ENCODE measurements around the gene C1RL. TPM values are rescaled to one million over a fixed set of nuclear protein-coding genes. Genes with fewer than 3 reads are reported as not detected.
A peak's percentile ranks its signal among the peaks of the same experiment; 100 is the strongest.

Gene C1RL, protein sequence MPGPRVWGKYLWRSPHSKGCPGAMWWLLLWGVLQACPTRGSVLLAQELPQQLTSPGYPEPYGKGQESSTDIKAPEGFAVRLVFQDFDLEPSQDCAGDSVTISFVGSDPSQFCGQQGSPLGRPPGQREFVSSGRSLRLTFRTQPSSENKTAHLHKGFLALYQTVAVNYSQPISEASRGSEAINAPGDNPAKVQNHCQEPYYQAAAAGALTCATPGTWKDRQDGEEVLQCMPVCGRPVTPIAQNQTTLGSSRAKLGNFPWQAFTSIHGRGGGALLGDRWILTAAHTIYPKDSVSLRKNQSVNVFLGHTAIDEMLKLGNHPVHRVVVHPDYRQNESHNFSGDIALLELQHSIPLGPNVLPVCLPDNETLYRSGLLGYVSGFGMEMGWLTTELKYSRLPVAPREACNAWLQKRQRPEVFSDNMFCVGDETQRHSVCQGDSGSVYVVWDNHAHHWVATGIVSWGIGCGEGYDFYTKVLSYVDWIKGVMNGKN
- polyA plus RNA-seq (2013, experiment 1 of 2), result 15.7 TPM
- polyA plus RNA-seq (2013, experiment 2 of 2), result 9.3 TPM

DNA sequence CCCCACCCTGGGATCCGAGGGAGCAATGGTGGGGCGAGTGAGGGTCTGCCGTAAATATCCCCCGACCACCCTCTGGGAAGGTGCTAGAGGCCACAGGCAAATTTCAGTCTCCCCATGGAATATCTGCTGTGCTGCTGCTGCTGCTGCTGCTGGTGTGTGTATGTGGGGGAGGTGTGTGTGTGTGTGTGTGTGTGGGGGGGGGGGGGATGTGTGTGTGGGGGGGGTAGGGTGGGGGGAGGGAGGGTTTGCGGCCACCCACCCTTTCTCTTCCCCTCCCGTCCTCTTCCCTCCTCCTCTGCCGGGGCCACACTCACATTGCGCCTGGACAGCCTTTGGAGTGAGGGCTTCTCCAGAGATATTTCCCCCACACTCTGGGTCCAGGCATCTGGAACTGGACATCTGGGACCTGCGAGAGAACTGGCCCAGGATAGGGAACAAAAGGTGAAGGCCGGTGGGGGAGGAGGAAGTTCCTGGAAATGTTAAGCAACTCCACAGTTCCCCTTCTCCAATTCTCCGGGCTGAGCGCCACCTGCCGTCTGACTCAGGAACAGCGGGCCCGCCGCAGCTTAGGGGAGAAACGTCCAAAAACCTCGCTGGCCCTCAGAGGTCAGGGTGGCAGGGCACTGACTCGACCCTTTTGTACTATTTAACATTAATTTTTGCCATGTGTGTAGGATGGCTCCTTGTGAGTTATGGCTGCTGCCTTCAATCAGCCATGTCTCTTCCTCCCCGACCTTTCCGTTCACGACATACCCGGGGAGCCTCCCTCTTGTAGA lies at the start of gene C1RL:
C1RL (minus strand) TSS at position 419 of the 776 bp plus-strand sequence; CDS start at position 385, 34 bp downstream.
- WGBS, 2 experiments (ENCODE audit: insufficient coverage in 2 of 2), result 25% methylated on average over 12 of the region's 23 CpGs; no CpG with 5 or more reads in 1 of the 2 experiments
- peaks cover 11% of the 10 kb centered on the region for H3K9me3 ChIP-seq (ENCODE audit: control insufficient read depth, low read length)
- H3K4me1 ChIP-seq (ENCODE audit: control insufficient read depth, insufficient read depth, low read length, poor library complexity, severe bottlenecking), result peaks cover 4% of the 10 kb centered on the region
- H3K27ac ChIP-seq (ENCODE audit: low read depth, low read length, severe bottlenecking), result peak within 1 kb of the TSS; percentile 80
- H3K4me3 ChIP-seq (ENCODE audit: extremely low read depth, insufficient read depth, low read length, poor library complexity, severe bottlenecking), result peak within 1 kb of the TSS; percentile 45
- no peaks in the 10 kb centered on the region for H3K36me3 ChIP-seq (ENCODE audit: control insufficient read depth, insufficient read depth, low read length)

DNA sequence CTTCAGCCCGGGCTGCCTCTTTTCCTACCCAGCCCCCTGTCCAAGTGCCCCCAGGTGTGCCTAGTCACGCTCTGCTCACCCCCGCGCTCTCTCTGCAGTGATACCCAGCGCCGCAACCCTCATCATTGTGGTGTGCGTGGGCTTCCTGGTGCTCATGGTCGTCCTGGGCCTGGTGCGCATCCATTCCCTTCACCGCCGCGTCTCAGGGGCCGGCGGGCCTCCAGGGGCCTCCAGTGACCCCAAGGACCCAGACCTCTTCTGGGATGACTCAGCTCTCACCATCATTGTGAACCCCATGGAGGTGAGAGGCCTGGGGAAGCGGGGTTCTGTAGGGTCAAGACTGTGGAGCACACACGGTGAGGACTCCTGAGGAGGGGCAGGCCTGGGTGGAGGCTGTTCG lies 48.4 kb upstream of the C1RL start:
- Histone ChIP-seq H3K27ac (ENCODE audit: low read depth, low read length, severe bottlenecking) (no peak overlapping the region), H3K9me3 (ENCODE audit: control insufficient read depth, low read length) (no peaks in the 10 kb centered on the region), H3K36me3 (ENCODE audit: control insufficient read depth, insufficient read depth, low read length) (no peaks in the 10 kb centered on the region), H3K4me1 (ENCODE audit: control insufficient read depth, insufficient read depth, low read length, poor library complexity, severe bottlenecking) (peaks cover 7% of the 10 kb centered on the region), H3K4me3 (ENCODE audit: extremely low read depth, insufficient read depth, low read length, poor library complexity, severe bottlenecking) (no peak overlapping the region)
- 94 to 95% methylated on average over 14 to 17 of the region's 17 CpGs for WGBS, 2 experiments (ENCODE audit: insufficient coverage in 2 of 2)

DNA sequence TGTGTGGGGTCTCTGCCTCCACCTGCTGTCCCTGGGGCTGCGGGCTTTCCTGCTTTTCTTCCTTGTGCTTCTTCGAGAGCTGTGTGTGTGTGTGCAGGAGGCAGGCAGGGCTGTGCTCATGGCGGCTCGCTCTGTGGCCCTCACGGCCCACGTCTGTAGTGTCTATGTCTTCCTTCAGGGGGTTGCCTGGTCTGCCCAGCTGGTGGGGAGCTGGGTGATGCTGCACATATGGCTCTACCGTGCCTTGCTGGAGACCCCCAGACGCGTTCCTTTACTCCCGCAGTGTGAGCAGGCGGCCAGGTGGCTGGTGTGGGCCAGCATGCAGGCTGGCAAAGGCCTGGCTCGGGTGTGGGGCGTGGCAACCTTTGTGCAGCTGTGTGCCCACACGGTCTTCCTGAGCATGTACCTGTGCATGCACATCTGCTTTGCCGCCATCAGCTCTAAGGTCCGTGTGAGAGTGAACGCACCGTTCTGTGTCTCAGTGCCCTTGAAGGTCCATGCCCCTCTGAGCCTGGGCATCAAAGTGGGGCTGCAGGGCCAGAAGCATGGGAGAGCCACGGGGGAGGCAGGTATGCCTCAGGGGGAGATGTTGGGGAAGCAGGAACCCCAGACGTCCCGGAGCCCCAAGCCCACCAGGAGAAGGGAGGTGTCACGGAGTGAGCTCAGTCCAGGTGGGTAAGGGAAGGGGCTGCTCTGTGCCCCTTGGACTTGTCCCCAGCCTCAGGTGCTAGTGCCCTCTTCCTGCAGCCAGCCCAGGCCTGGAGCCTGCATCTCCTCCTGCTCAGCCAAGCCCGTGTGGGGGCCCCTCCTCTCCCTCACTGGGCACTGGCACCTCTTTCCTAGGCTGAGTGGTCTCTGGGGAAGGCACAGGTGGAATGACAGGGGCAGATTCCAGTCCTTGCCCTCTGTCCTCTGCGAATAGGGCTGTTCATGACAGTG lies 47.5 kb upstream of the C1RL start:
- Histone ChIP-seq H3K27ac (ENCODE audit: low read depth, low read length, severe bottlenecking) (no peak overlapping the region), H3K4me3 (ENCODE audit: extremely low read depth, insufficient read depth, low read length, poor library complexity, severe bottlenecking) (no peak overlapping the region), H3K36me3 (ENCODE audit: control insufficient read depth, insufficient read depth, low read length) (no peaks in the 10 kb centered on the region), H3K4me1 (ENCODE audit: control insufficient read depth, insufficient read depth, low read length, poor library complexity, severe bottlenecking) (peaks cover 7% of the 10 kb centered on the region), H3K9me3 (ENCODE audit: control insufficient read depth, low read length) (no peaks in the 10 kb centered on the region)
- 92 to 95% methylated on average over 16 to 23 of the region's 24 CpGs for WGBS, 2 experiments (ENCODE audit: insufficient coverage in 2 of 2)

DNA sequence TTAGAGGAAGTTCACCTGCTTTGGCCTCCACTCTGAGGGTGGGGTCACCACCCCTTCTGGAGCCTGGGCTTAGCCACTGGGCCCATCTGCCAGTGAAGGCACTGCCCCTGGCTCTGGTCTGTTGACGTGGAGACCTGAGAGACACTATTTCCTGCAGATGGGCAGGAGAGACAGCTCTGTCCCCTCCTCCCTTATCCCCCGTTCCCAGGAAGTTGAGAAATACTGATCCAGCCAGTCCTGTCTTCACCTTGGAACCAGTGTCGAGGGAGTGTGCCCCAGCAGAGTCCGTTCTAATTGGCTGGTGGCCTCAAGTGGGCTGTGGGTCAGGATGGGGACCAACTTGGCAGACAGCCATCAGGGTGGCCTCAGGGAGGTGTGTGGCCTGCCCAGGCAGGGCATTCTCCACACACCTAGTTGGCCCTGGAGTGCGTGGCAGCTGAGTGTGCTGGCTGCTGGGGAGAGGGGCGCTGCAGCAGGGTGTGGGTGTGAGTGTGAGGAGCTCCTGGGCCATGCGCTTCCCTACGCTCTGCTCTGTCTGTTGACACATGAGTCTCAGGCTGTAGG lies 46.5 kb upstream of the C1RL start:
- Histone ChIP-seq H3K27ac (ENCODE audit: low read depth, low read length, severe bottlenecking) (no peak overlapping the region), H3K4me1 (ENCODE audit: control insufficient read depth, insufficient read depth, low read length, poor library complexity, severe bottlenecking) (peaks cover 7% of the 10 kb centered on the region), H3K9me3 (ENCODE audit: control insufficient read depth, low read length) (no peaks in the 10 kb centered on the region), H3K36me3 (ENCODE audit: control insufficient read depth, insufficient read depth, low read length) (no peaks in the 10 kb centered on the region), H3K4me3 (ENCODE audit: extremely low read depth, insufficient read depth, low read length, poor library complexity, severe bottlenecking) (no peak overlapping the region)
- WGBS, 2 experiments (ENCODE audit: insufficient coverage in 2 of 2), result 93% methylated on average over 7 to 8 of the region's 8 CpGs

DNA sequence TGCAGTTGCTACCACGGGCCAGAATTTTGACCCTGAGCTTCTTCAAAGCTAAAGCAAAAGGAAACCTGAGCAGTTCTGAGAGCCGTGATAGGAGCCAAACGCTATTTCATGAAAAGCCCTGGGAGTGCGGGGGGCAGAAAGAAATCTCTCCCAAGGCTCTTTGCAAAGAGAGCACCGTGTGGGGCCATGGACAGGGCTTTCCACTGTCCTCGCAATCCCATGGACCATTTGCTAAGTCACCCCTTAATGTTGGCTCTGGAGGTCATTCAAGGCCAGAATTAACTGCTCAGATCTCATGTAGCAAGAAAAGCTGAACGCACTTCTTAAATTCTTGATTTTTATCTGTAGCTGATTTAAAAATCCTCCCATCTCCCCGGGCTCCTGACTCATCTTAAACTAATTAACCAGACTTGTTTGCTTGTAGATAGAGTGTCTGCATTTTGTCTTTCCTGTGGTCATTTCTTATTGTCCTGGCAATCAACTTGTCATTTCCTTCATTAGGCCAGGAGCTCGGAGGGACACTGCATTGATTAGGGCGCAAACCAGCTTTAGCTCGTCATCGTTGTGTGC lies 46.0 kb upstream of the C1RL start:
- no peak overlapping the region for H3K27ac ChIP-seq (ENCODE audit: low read depth, low read length, severe bottlenecking)
- H3K4me3 ChIP-seq (ENCODE audit: extremely low read depth, insufficient read depth, low read length, poor library complexity, severe bottlenecking), result no peak overlapping the region
- H3K9me3 ChIP-seq (ENCODE audit: control insufficient read depth, low read length), result no peaks in the 10 kb centered on the region
- 94 to 95% methylated on average over 10 to 12 of the region's 12 CpGs for WGBS, 2 experiments (ENCODE audit: insufficient coverage in 2 of 2)
- peaks cover 7% of the 10 kb centered on the region for H3K4me1 ChIP-seq (ENCODE audit: control insufficient read depth, insufficient read depth, low read length, poor library complexity, severe bottlenecking)
- no peaks in the 10 kb centered on the region for H3K36me3 ChIP-seq (ENCODE audit: control insufficient read depth, insufficient read depth, low read length)

DNA sequence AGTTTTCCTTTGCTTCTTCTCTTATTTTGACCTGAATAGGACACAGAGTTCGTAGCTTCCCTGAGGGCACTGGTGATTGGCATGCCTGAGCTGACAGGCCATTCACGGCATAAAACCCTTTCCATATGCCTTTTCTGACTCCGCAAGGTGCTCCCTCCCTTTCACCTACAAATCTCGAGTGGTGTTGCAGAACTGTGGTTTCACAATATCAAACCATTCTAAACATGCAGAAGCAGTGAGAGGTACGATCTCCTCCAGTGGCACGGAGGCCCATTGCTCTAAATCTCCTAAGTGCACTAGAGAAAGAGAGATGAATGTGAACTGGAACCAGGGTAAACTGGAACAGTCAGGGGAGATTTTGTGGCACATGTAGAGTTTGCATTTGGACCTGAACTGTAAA lies 45.0 kb upstream of the C1RL start:
- peaks cover 4% of the 10 kb centered on the region for H3K36me3 ChIP-seq (ENCODE audit: control insufficient read depth, insufficient read depth, low read length)
- H3K27ac ChIP-seq (ENCODE audit: low read depth, low read length, severe bottlenecking), result no peak overlapping the region
- no peaks in the 10 kb centered on the region for H3K9me3 ChIP-seq (ENCODE audit: control insufficient read depth, low read length)
- H3K4me3 ChIP-seq (ENCODE audit: extremely low read depth, insufficient read depth, low read length, poor library complexity, severe bottlenecking), result no peak overlapping the region
- H3K4me1 ChIP-seq (ENCODE audit: control insufficient read depth, insufficient read depth, low read length, poor library complexity, severe bottlenecking), result peaks cover 7% of the 10 kb centered on the region
- 89 to 96% methylated on average over 6 of the region's 6 CpGs for WGBS, 2 experiments (ENCODE audit: insufficient coverage in 2 of 2)

DNA sequence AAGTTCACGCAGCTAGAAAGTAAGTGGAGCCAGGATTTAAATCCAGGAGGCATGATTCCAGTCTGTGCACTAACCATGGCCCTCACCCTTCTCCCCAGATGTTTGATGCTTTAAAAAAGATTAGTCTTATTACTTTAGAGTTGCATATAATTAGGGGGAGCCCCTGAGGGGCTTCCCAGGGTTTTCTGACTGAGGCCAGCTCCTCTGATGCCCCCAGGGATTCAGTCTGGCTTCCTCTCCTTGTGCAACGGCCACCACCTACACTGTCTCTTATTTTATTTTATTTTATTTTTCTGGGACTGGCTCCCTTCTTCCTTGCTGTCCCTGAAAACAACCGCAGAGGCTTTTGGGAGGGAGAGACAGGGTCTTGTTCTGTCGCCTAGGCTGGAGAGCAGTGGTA lies 43.8 kb upstream of the C1RL start:
- whole genome bisulfite sequencing, 2 experiments (ENCODE audit: insufficient coverage in 2 of 2), result 75 to 80% methylated on average over 2 of the region's 4 CpGs
- peaks cover 7% of the 10 kb centered on the region for H3K4me1 ChIP-seq (ENCODE audit: control insufficient read depth, insufficient read depth, low read length, poor library complexity, severe bottlenecking)
- no peak overlapping the region for H3K4me3 ChIP-seq (ENCODE audit: extremely low read depth, insufficient read depth, low read length, poor library complexity, severe bottlenecking)
- H3K36me3 ChIP-seq (ENCODE audit: control insufficient read depth, insufficient read depth, low read length), result peaks cover 6% of the 10 kb centered on the region
- H3K27ac ChIP-seq (ENCODE audit: low read depth, low read length, severe bottlenecking), result no peak overlapping the region
- no peaks in the 10 kb centered on the region for H3K9me3 ChIP-seq (ENCODE audit: control insufficient read depth, low read length)

DNA sequence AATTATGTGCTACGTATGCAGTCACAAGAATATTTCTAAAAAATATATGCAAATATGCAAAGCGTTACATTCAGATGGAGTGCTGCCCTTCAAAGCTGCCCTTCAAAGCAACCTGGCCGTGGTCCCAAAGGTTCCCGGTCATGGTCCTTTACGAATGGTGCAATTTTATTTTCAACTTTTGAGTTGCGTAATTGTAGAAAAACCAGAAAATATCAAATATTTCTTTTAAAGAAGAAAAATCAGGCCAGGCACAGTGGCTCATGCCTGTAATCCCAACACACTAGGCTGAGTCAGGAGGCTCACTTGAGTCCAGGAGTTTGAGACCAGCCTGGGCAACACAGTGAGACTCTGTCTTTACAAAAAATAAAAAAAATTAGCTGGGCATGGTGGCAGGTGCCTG lies 42.5 kb upstream of the C1RL start:
- peaks cover 10% of the 10 kb centered on the region for H3K4me1 ChIP-seq (ENCODE audit: control insufficient read depth, insufficient read depth, low read length, poor library complexity, severe bottlenecking)
- no peak overlapping the region for H3K27ac ChIP-seq (ENCODE audit: low read depth, low read length, severe bottlenecking)
- 100% methylated on average over 3 of the region's 6 CpGs; no CpG with 5 or more reads in 1 of the 2 experiments for WGBS, 2 experiments (ENCODE audit: insufficient coverage in 2 of 2)
- H3K36me3 ChIP-seq (ENCODE audit: control insufficient read depth, insufficient read depth, low read length), result peaks cover 6% of the 10 kb centered on the region
- no peaks in the 10 kb centered on the region for H3K9me3 ChIP-seq (ENCODE audit: control insufficient read depth, low read length)
- H3K4me3 ChIP-seq (ENCODE audit: extremely low read depth, insufficient read depth, low read length, poor library complexity, severe bottlenecking), result no peak overlapping the region

DNA sequence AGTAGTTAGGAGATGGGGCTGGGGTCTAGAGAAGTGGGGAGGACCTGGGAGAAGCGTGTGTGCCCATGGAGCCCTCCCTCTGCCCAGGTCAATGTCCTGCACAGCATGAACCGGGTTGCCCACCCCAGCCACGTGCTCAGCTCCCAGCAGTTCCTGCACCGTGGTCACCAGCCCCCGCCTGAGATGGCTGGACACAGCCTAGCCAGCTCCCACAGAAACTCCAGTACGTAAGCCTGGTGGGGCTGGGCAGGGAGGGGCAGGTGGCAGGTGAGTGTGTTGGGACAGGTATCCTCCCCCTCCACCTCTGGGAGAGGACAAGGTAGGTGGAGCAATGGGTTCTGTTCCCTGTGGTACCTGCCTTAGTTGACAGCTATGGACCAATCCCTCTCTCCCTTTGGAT lies 41.8 kb upstream of the C1RL start:
- 88 to 100% methylated on average over 1 to 4 of the region's 6 CpGs for WGBS, 2 experiments (ENCODE audit: insufficient coverage in 2 of 2)
- Histone ChIP-seq H3K4me1 (ENCODE audit: control insufficient read depth, insufficient read depth, low read length, poor library complexity, severe bottlenecking) (peaks cover 14% of the 10 kb centered on the region), H3K36me3 (ENCODE audit: control insufficient read depth, insufficient read depth, low read length) (peaks cover 6% of the 10 kb centered on the region), H3K27ac (ENCODE audit: low read depth, low read length, severe bottlenecking) (no peak overlapping the region), H3K9me3 (ENCODE audit: control insufficient read depth, low read length) (no peaks in the 10 kb centered on the region), H3K4me3 (ENCODE audit: extremely low read depth, insufficient read depth, low read length, poor library complexity, severe bottlenecking) (no peak overlapping the region)

All from mesodermal cell (in vitro differentiated cells).